ENCODE results near the gene OIP5. TPM values are rescaled to one million over a fixed set of nuclear protein-coding genes. Genes with fewer than 3 reads are reported as not detected.
A peak's percentile ranks its signal among the peaks of the same experiment; 100 is the strongest.
"Not testable (repeated sequence)": the region's sequence is repeated elsewhere in the genome, so short reads cannot be mapped to it uniquely, and the experiment has no call there.

OIP5 gene
- total and polyA plus RNA-seq, 8 donors: 0.17 to 0.56 (median 0.29) TPM

- intact Hi-C loops (cut with DNase I): no loop called here
- Histone ChIP-seq H3K36me3 (peaks cover 4 to 26% (median 22%) of the 10 kb centered on the region in 3 donors), H3K27me3 (no peaks in the 10 kb centered on the region), H3K27ac (peak overlapping the region in 2 of 4 donors; percentile 91 to 96), H3K4me1 (peaks cover 0 to 8% (median 5%) of the 10 kb centered on the region in 3 donors), H3K4me3 (peak overlapping the region in 3 of 4 donors; percentile 92 to 95 (median 95)), H3K9me3 (no peaks in the 10 kb centered on the region)
- 45 to 60% methylated on average over 7 of the region's 7 CpGs for WGBS, 2 donors
- ATAC-seq (no peak), DNase-seq (peak in 1 of 6 donors; percentile 8), FAIRE-seq (no peak)
- TF ChIP-seq, protein P1, sequence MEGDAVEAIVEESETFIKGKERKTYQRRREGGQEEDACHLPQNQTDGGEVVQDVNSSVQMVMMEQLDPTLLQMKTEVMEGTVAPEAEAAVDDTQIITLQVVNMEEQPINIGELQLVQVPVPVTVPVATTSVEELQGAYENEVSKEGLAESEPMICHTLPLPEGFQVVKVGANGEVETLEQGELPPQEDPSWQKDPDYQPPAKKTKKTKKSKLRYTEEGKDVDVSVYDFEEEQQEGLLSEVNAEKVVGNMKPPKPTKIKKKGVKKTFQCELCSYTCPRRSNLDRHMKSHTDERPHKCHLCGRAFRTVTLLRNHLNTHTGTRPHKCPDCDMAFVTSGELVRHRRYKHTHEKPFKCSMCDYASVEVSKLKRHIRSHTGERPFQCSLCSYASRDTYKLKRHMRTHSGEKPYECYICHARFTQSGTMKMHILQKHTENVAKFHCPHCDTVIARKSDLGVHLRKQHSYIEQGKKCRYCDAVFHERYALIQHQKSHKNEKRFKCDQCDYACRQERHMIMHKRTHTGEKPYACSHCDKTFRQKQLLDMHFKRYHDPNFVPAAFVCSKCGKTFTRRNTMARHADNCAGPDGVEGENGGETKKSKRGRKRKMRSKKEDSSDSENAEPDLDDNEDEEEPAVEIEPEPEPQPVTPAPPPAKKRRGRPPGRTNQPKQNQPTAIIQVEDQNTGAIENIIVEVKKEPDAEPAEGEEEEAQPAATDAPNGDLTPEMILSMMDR (IDR thresholded peaks at IDR 0.05): no peak
Observed at GRCh38 chr15:41285285-41285684, 47.1 kb downstream of the OIP5 start.

- TF ChIP-seq, protein P1 (IDR thresholded peaks at IDR 0.05): no peak
- peak; percentile 40 to 51 (median 48) for ATAC-seq
- peaks cover 4 to 29% (median 26%) of the 10 kb centered on the region in 3 donors for H3K36me3 ChIP-seq
- H3K4me1 ChIP-seq: peaks cover 0 to 8% (median 5%) of the 10 kb centered on the region in 3 donors
- no peaks in the 10 kb centered on the region for H3K9me3 ChIP-seq
- peak overlapping the region; percentile 92 to 95 (median 95) for H3K4me3 ChIP-seq
- intact Hi-C loops (cut with DNase I): no loop called here
- H3K27me3 ChIP-seq: no peaks in the 10 kb centered on the region
- no peak for FAIRE-seq
- peak in 3 of 6 donors; percentile 21 to 50 (median 44) for DNase-seq
- H3K27ac ChIP-seq: peak overlapping the region; percentile 88 to 96 (median 92)
- 1% methylated on average over 20 of the region's 20 CpGs for whole genome bisulfite sequencing, 2 donors
Observed at GRCh38 chr15:41284427-41285177, 47.8 kb downstream of the OIP5 start.

DNA sequence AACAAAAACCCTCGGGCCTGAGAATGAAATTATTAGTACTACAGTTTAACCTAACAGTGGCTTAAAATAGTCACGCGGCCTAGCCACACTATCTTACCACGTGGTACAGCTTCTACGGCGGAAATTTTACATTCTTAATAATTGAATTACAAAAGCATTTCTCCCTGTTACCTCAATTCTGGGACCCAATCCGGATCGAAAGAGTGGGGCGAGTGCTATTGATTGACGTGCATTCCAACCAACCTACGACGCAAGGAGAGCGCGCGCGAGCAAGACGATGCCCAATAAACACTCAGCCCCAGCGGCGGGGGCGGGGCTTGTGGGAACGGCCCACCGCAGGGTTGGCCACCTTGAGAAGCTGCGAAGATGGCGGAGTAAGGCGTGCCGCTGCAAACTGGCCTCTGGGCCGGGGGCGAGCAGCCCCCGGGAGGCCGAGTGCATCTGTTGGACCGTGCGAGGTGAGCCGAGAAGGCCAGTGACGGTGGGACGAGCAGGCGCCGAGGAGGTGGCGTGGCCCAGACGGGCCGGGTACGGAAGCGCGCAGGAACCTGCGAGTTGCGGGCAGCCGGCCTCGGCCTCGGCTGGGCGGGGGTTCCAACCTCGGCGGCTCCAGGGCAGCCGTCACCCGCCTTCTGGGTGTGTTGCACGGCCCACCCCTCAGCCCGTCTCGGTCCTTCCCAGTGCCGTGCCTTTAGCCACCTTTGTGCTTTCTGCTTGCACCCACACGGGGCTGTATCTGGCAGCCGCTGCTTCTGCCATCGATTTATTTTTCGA lies 48.6 kb downstream of the OIP5 start:
- peaks cover 0 to 8% (median 5%) of the 10 kb centered on the region in 3 donors for H3K4me1 ChIP-seq

GRCh38 chr15:41282980-41283652 lies 49.3 kb downstream of the OIP5 start:
- H3K36me3 ChIP-seq: peaks cover 4 to 31% (median 17%) of the 10 kb centered on the region in 3 donors
- FAIRE-seq; intact Hi-C loops (cut with DNase I); H3K9me3 ChIP-seq; H3K4me1 ChIP-seq; ATAC-seq; H3K27me3 ChIP-seq: not testable (repeated sequence)
- 35% methylated on average over 19 of the region's 19 CpGs for WGBS, 2 donors
- H3K27ac ChIP-seq: peak overlapping the region; percentile 88 to 96 (median 92)
- peak in 1 of 6 donors; percentile 58 for DNase-seq
- H3K4me3 ChIP-seq: peak overlapping the region; percentile 92 to 95 (median 95)

More for the DNA sequence above, 48.6 kb downstream of the OIP5 start:
- peak; percentile 98 to 100 (median 99) for ATAC-seq
- TF ChIP-seq, protein P1 (IDR thresholded peaks at IDR 0.05): no peak
- intact Hi-C loops (cut with DNase I): no loop called here
- peak overlapping the region; percentile 92 to 95 (median 95) for H3K4me3 ChIP-seq
- H3K27ac ChIP-seq: peak overlapping the region; percentile 88 to 96 (median 92)
- FAIRE-seq: peak; percentile 85
- no peaks in the 10 kb centered on the region for H3K9me3 ChIP-seq
- no peaks in the 10 kb centered on the region for H3K27me3 ChIP-seq
- peaks cover 4 to 31% (median 23%) of the 10 kb centered on the region in 3 donors for H3K36me3 ChIP-seq
- peak; percentile 98 to 99 (median 98) for DNase-seq
- WGBS, 2 donors: 0% methylated on average over 59 to 61 of the region's 61 CpGs

DNA sequence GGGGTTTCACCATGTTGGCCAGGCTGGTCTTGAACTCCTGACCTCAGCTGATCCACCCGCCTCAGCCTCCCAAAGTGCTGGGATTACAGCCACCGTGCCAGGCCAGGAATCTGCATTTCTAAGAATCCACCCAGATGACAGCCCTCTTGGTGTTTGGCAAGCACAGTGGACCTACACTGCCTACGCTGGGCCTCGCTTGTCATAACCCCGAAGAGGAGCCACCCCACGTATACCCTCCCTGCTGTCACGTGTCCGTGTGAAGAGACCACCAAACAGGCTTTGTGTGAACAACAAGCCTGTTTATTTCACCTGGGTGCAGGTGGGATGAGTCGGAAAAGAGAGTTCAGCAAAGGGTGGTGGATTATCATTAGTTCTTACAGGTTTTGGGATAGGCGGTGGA lies 50.0 kb downstream of the OIP5 start:
- H3K27ac ChIP-seq; FAIRE-seq; intact Hi-C loops (cut with DNase I); H3K9me3 ChIP-seq; H3K4me1 ChIP-seq; H3K27me3 ChIP-seq; ATAC-seq; H3K4me3 ChIP-seq: not testable (repeated sequence)
- WGBS, 2 donors: 93 to 95% methylated on average over 10 of the region's 10 CpGs
- peaks cover 3 to 28% (median 12%) of the 10 kb centered on the region in 3 donors for H3K36me3 ChIP-seq
- peak in 1 of 6 donors; percentile 15 for DNase-seq
